ENCODE data around the gene RFWD3.

GRCh38 chr16:74666425-74667254, at the start of gene RFWD3:
- TF ChIP-seq CTCF (IDR thresholded peaks at IDR 0.05), result no peak
- no peak for TF ChIP-seq POLR2A (IDR thresholded peaks at IDR 0.05)
